Mesodermal cell (in vitro differentiated cells): ENCODE results near the gene VMAC.

Experiments used
- H3K27ac ChIP-seq: 2 replicates; pipeline ENCODE4 v1.7.0; 2013; ENCODE audit warnings: mild to moderate bottlenecking, low read depth, low read length, moderate library complexity; ENCODE audit not compliant: severe bottlenecking
- H3K36me3 ChIP-seq: 2 replicates; pipeline ENCODE4 v1.7.1; 2013; ENCODE audit warnings: mild to moderate bottlenecking, low read length, moderate library complexity; ENCODE audit not compliant: control insufficient read depth, insufficient read depth
- H3K4me1 ChIP-seq: one replicate; pipeline ENCODE4 v1.7.1; 2013; ENCODE audit warnings: mild to moderate bottlenecking, low read length; ENCODE audit not compliant: insufficient read depth, control insufficient read depth, poor library complexity, severe bottlenecking
- H3K4me3 ChIP-seq: 2 replicates; pipeline ENCODE4 v1.7.0; 2013; ENCODE audit warnings: low read length, control low read depth, mild to moderate bottlenecking; ENCODE audit not compliant: insufficient read depth, poor library complexity, severe bottlenecking; ENCODE audit errors: extremely low read depth
- H3K9me3 ChIP-seq: 2 replicates; pipeline ENCODE4 v1.7.1; 2013; ENCODE audit warnings: mild to moderate bottlenecking, low read length, moderate library complexity; ENCODE audit not compliant: control insufficient read depth
- WGBS, 2 experiments: methylation state at CpG; one replicate each; pipeline ENCODE4 v1.1.5; 2013; ENCODE audit warnings: missing lambda C conversion rate in 2 of 2; ENCODE audit not compliant: insufficient coverage in 2 of 2; 5-methylcytosine and 5-hydroxymethylcytosine counted together

The VMAC gene

GRCh38 chr19:5956323-5956722, 51.7 kb downstream of the VMAC start:
- H3K27ac ChIP-seq: no peak overlapping the region

GRCh38 chr19:5956728-5957127, 52.1 kb downstream of the VMAC start:
- no peak overlapping the region for H3K27ac ChIP-seq
- no peaks in the 10 kb centered on the region for H3K9me3 ChIP-seq
- H3K4me3 ChIP-seq: no peak overlapping the region
- H3K4me1 ChIP-seq: peaks cover 11% of the 10 kb centered on the region
- peaks cover 20% of the 10 kb centered on the region for H3K36me3 ChIP-seq
- WGBS, 2 experiments: 93 to 97% methylated on average over 7 to 9 of the region's 12 CpGs

More at GRCh38 chr19:5956323-5956722, 51.7 kb downstream of the VMAC start:
- no peak overlapping the region for H3K4me3 ChIP-seq
- H3K36me3 ChIP-seq: peaks cover 23% of the 10 kb centered on the region
- WGBS, 2 experiments: 40 to 100% methylated on average over 1 to 2 of the region's 3 CpGs
- peaks cover 14% of the 10 kb centered on the region for H3K4me1 ChIP-seq
- no peaks in the 10 kb centered on the region for H3K9me3 ChIP-seq

DNA sequence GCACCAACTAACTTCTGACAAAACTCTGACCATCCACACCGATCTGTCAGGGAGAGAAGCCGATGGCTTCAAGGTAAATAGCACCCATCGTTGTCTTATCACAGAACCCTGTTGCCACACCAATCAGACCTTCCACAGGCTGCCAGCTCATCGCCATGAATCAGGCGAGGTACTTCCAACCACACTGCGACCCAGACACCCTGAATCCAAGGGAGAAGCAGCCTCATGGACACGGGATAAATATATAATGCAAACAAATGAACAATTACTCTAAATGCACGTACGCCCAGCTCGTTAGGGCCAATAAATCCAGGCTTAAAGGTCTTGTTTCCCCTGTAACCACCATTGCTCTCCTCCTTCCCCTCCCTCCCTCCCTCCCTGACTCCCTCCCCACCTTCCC, 52.5 kb downstream of the VMAC start:
- peaks cover 13% of the 10 kb centered on the region for H3K4me1 ChIP-seq
- WGBS, 2 experiments: 92 to 93% methylated on average over 7 to 8 of the region's 10 CpGs
- no peak overlapping the region for H3K4me3 ChIP-seq
- H3K27ac ChIP-seq: no peak overlapping the region
- H3K9me3 ChIP-seq: no peaks in the 10 kb centered on the region
- H3K36me3 ChIP-seq: peaks cover 18% of the 10 kb centered on the region

- 73 to 83% methylated on average over 14 to 21 of the region's 21 CpGs for WGBS, 2 experiments
- H3K4me3 ChIP-seq: no peak overlapping the region
- H3K4me1 ChIP-seq: peaks cover 24% of the 10 kb centered on the region
- H3K9me3 ChIP-seq: no peaks in the 10 kb centered on the region
- H3K27ac ChIP-seq: no peak overlapping the region
- H3K36me3 ChIP-seq: peaks cover 15% of the 10 kb centered on the region
These were observed 53.6 kb downstream of the VMAC start for GRCh38 chr19:5958074-5958850.

GRCh38 chr19:5958851-5959122, 54.1 kb downstream of the VMAC start:
- H3K4me3 ChIP-seq: no peak overlapping the region
- H3K4me1 ChIP-seq: peaks cover 24% of the 10 kb centered on the region
- no peak overlapping the region for H3K27ac ChIP-seq
- WGBS, 2 experiments: 94 to 97% methylated on average over 6 to 10 of the region's 10 CpGs
- no peaks in the 10 kb centered on the region for H3K9me3 ChIP-seq
- H3K36me3 ChIP-seq: peaks cover 17% of the 10 kb centered on the region

DNA sequence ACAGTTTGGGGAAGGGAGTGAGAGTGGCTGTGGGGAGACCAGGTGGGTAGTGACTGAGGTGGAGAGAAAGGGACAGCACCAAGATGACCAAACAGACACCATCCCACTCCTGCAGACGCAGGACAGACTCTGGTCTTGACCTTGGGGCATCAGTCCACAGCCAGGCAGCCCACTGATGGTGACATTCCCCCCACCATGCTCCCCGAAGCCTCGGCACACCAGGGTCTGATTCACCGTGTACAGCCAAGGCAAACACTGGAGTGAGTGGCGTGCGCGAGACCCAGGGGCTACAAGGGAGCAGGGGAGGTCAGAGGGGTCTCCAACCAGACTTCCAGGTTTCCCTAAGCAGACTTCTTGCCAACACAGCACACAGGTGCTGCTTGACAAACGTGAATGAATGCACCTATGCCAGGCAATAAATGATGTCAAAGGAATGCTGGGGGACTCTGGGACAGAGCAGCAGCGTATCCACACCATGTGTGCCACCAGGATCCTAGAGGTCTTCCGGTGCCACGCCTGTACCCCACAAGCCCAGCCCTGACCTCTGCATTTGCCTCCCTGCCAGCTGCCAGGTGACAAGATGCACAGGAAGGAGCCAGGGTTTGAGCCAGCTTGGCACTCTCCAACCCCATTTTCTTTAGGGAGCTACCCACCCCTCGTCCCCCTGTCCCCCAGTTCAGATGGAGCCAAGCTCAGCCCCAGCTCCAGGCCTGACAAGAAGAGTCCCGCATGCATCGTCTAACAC, 54.8 kb downstream of the VMAC start:
- Histone ChIP-seq H3K36me3 (peaks cover 23% of the 10 kb centered on the region), H3K9me3 (no peaks in the 10 kb centered on the region), H3K4me1 (peaks cover 24% of the 10 kb centered on the region), H3K4me3 (no peak overlapping the region), H3K27ac (no peak overlapping the region)
- WGBS, 2 experiments: 96 to 99% methylated on average over 13 of the region's 14 CpGs
